NCI-H1048 (cell line): ENCODE data around the gene ZEB1.
"Not testable (repeated sequence)": the region's sequence is repeated elsewhere in the genome, so short reads cannot be mapped to it uniquely, and the experiment has no call there.

ENCODE experiments used
- DNase-seq: peaks from one replicate; lab custom pipeline; 2025; lab: John Stamatoyannopoulos, UW

The ZEB1 gene

DNA sequence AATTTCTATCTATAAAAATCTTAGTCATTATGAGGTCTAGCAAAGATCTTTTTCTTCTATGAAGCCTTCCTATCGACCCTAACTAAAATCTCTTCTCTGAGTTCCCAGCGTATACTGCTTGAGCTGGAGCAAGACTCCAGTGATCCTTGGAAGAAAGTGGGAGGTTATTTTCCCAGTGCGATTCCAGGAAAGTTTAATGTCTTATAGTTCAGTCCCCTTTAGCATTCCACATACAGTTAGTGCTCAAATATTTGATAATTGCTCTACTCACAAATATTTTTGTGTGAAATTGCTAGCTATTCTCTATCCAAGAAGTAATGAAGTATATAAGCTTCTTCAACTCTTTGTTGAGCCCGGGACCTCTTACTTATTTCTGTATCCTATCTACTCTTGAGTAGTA is 47.7 kb downstream of the ZEB1 start:
- DNase-seq, result no peak

DNA sequence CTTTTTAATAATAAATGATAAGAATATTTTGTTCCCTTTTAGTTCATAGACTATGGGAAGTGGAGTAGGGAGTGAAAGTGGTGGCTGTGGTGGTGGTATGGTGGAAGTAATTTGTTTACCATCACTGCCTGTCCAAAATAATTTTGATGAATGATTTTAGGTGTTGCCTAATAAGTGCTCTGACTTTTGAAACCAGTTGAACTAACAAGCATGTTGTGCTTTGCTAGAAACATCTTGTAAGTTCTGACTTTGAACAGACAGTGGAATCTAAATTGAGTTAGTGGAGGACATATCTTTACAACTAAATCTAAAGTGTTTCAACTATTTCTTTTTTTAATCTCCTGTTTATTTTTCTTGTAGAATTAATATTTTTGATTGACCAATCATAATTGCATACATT is 49.7 kb downstream of the ZEB1 start:
- no peak for DNase-seq

DNA sequence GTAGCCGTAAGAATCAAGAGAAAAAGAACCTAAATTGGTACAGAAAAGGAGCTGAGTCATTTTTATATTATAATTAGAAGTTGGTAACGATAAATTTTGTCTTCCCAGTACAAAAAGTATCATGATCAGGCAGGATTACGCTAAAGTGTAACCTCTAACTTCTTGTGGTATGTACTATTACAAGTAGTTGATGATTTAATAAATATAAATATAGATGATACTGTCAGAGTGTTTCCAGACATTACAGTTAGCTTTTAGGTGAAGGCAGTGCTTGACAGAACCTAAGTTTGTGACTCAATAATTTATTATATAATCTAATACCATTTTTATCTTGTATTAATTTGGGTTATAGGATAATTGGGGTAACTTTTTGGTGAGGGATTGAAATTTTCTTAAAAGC is 53.4 kb downstream of the ZEB1 start:
- no peak for DNase-seq

DNA sequence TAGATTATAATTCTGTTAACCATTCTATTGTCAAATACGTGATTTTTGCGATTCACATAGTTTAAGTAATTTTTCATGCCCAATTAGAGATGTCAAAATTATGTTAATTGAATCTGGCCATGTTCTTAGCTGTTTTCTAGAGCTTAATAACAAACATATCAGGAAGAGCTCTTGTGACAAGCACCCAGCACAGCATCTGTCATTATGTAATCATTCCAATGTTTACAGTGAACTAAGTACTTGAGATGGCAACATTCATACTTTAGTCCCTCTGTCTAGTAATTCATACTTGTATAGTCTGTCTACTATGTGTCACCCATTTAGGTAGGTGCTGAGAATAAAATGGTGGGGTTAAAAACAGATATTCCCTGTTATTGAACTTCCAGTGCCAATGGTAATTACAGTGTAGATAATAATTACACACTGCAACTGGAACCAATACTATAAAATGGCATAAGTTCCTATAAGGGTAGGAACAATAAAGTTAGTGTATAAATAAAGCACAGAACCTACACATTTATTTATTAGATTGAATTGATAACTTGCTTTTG is 55.2 kb downstream of the ZEB1 start:
- DNase-seq, result no peak

DNA sequence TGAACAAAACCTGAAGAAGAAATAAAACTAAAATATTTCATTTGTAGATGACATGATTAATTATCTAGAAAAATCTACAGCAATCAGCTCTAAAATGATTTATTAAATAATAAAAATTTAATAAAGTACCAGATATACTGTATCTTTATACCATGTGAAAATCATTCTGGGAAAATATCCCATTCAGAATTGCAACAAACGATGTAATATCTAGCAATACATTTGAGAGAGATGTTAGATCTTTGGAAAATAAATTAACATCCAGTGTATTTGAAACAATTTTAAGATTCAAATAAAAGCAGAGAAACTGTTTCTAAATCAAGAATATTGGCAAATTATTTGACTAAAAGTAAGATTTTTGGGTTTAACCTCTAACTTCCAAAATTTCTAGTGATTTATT is 62.2 kb downstream of the ZEB1 start:
- no peak for DNase-seq

DNA sequence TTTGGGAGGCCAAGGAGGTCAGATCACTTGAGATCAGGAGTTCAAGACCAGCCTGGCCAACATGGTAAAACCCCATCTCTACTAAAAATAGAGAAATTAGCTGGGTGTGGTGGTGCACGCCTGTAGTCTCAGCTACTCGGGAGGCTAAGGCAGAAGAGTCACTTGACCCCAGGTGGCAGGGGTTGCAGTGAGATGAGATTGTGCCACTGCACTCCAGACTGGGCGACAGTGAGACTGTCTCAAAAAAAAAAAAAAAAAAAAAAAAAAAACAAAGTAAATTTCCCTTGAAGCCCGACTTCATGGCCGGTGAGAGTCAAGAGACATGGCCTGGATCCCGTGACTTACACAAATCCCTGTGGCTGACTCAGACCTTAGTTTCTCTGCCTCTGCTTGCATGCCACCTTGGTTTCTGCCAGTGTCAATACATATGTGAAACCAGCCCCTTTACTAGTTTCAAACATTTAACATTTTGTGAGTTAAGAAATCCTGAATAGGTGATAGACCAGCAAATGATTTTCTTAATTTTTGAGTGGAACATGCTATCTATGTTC is 62.8 kb downstream of the ZEB1 start:
- DNase-seq, result no peak

DNA sequence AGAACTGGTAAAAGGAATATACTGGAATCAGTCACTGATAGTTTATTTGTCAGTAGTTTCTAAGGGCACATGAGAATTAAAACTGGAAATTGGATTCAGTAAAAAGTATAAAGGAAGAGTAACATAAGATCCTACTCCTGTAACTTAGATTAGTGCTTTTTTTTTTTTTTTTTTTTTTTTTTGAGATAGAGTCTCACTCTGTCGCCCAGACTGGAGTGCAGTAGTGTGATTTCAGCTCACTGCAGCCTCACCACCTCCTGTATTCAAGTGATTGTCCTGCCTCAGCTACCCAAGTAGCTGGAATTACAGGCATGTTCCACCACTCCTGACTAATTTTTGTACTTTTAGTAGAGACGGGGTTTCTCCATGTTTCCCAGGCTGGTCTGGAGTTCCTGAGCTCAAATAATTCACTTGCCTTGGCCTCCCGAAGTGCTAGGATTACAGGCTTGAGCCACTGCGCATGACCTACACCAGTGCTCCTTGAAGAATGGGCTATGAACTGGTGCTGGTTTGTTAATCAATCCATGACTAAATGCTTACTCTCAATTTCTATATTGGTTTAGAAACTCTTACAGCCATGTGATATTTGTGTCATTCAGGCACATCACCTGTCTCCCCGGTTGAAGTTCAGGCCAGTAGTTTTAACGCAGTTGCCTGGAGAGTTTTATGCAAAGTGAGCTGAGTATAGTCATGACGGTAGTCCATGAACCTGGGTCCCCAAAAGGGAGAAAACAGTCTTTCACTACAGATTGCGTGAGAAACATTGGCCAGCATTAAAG is 65.0 kb downstream of the ZEB1 start:
- no peak for DNase-seq

DNA sequence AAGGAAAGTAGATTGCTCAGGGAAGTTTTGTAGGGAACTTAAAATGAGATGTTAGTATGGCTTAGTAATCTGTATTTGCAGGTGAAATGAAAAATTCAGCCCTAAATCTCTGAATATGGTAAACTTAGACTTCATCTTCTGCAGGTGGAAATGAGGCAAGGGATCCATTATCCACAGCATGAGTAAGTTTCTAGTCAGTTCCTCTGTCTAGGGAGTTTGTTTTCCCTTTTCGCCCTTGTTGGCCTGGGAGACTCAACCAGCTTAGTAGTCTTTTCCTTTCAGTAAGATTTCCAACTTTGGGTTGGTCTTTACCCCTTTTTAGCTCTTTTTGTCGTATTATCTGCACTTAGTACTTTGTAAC is 65.6 kb downstream of the ZEB1 start:
- DNase-seq, result no peak

DNA sequence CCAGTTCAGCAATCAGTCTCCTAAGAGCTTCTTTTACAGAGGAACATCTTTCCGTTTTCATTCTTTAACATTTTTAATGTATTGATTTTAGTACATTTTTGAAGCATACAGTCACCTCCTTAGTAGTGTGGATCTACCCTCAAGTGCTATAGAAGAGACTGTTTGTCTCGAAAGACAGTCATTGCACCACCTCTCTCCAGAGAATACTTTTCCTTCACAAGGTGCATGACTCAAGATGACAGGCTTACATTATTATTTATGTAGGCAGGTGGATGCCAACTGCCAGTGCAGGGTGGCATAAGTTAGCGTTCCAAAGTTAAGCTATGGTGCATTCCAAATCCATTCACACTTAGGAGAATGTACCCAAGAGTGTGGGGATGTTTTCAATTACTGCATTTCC is 71.8 kb downstream of the ZEB1 start:
- no peak for DNase-seq

DNA sequence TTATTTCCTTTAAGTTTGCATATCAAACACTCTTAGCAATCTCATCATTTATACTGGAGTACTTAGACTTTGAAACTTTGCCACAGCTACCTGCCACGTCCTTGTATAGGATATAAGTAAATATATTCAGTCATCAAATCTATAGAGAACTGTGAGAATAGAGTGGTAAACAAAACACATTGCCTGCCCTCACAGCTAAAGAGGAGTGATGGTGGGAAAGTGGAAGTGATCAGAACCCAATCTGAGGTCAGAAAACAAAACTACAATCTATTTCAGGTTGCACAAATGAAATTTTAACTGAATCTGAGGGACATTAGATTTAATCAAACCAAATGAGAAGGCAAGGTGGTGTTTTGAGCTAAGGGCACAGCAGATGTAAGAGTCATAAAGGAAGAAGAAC is 74.8 kb downstream of the ZEB1 start:
- no peak for DNase-seq

DNA sequence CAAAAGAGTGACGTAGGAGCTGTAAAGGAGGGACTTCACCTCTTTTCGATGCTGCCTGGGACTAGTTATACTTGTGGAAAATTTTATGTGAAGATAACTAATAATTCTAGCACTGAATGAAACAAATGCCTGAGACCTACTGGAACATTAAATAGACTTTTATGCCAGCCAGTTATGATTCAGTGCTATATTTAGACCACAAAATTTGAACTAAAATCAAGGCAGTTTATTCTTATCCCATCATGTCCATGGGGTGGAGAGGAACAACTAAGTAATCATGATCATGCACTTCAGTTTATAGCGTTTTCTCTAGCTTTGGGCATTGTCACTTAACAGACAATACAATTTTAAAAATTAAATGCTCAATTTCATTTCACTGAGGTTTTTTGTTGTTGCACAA is 76.7 kb downstream of the ZEB1 start:
- no peak for DNase-seq

DNA sequence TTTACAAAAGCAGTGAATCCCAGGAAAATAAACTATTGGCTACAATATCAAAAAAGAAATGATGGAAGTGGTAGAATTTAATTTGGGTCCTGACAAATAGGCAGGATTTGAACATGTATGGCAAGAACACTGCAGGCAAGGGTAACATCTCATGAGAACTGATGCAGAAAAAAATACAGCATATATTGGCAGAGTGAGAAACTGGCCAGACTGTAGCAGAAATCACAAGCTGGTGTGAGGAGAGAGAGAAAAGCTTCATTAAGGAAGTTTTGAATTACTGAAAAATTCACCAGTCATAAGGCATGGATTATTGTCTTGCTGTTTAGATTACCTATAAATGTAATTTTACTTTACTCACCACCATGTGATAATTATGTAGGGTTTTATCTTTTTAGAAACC is 77.4 kb downstream of the ZEB1 start:
- DNase-seq, result no peak

DNA sequence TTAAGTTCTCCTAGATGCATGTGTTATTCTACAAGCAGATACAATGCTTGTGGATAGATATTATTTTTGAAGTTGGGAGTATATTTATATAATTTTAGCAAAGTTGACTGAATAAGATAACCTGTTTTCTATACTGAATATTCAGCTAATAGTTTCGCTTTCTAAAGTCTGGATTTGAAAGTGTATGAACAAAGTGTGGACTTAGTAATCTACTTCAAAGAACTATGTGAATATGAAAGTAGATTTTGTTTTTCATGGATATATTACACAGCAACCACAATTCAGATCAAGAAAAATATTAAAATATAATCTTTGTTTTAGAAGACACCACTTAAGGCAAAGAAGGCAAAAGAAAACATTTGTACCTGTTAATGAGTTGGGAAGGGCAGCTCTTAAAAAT is 78.8 kb downstream of the ZEB1 start:
- no peak for DNase-seq

DNA sequence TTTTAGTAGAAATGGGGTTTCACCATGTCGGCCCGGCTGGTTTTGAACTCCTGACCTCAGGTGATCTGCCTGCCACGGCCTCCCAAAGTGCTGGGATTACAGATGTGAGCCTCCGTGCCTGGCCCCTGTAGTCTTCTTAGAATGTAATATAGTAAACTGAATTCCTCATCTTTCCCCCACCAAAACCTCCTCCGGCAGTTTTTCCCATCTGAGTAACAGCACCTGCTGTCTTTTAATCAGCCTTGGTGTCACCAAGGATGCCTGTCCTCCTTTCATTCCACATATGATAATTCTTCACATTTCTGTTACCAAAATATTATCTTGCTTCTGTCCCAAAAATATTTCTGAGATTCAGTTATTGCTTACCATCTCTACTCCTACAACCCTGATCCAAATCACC is 80.2 kb downstream of the ZEB1 start:
- no peak for DNase-seq

DNA sequence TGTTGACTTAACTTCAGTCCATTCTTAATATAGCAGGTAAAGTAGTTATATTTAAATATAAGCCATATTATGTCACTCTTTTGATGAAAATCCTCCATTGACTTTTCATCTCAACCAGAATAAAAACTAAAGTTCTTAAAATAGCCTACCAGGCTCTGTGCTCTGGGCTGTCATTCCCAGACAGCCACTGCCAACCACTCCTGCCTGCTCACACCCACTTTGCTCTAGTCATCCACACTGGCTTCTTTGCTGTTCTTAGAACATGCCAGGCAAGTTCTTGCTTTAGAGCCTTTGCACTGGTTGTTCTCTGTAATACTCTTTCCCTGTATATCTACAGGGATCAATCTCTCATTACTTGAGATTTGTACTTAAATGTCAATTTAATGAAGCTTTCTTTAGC is 80.6 kb downstream of the ZEB1 start:
- no peak for DNase-seq

DNA sequence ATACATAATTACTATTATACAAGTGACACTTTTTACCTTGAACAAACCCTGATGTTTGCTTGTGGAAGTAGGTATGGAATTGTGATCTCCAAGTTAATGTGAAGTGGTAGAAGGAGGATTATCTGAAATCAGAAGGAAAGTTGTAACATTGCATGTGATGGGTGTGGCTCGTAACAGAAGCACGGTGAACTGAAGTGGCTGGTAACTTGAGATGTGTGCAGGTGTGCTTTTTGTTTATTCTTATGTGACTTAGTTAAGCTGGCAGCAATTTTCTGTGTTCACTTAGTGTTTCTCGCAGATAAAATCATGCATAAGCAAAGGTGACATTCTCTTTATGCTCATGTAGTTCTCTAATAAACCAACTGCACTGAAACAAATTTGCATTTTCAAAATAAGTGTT is 82.3 kb downstream of the ZEB1 start:
- no peak for DNase-seq

DNA sequence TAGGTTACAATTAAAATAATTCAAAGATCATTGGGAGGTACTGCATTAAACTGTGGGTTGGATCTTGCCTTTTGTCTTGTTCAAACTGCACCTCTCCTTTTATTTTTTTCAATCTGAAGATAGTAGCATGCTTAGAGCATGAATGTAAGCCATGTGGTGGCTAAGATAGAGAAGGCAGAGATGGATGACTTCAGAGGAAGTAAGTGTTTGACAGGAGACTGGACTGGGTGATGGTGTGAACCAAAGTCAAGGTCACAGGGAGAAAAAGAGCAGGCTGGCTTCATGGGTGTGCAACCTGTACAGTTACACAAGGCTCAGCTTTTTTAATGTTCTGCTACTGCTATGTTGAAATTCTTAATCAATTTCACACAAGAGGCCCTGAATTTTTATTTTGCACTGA is 85.6 kb downstream of the ZEB1 start:
- DNase-seq, result no peak

DNA sequence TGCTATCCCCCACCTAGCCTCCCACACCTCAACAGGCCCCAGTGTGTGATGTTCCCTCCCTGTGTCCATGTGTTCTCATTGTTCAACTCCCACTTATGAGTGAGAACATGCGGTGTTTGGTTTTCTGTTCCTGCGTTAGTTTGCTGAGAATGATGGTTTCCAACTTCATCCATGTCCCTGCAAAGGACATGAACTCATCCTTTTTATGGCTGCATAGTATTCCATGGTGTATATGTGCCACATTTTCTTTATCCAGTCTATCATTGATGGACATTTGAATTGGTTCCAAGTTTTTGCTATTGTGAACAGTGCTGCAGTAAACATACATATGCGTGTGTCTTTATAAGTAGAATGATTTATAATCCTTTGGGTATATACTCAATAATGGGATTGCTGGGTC is 86.8 kb downstream of the ZEB1 start:
- not testable (repeated sequence) for DNase-seq

DNA sequence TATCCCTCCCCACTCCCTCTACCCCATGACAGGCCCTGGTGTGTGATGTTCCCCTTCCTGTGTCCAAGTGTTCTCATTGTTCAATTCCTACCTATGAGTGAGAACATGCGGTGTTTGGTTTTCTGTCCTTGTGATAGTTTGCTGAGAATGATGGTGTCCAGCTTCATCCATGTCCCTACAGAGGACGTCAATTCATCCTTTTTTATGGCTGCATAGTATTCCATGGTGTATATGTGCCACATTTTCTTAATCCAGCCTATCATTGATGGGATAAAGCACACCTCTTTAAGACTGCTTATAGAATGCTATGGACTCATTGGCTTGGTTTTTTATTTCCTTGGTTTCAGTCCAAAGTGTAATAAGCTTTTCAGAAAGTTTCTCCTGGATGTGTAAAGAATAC is 93.4 kb downstream of the ZEB1 start:
- not testable (repeated sequence) for DNase-seq

DNA sequence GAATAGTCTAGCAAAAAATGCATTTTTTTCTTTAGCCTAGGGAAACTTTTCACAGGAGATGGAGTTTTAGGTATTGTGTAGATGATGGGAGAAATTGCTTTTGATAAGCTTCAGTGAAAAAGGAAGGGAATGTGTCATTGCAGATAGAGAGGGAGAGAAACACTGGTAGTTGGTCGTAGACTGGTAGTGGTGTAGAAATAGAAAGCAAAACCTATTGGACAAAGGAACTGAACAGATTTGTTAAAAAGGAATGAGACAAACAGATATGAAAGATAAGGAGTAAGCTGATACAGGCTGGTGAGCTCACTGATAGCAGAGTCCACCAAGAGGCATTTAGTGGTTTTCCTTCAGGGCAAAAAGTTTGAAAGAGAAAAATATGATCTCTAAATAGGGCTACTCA is 94.3 kb downstream of the ZEB1 start:
- no peak for DNase-seq

DNA sequence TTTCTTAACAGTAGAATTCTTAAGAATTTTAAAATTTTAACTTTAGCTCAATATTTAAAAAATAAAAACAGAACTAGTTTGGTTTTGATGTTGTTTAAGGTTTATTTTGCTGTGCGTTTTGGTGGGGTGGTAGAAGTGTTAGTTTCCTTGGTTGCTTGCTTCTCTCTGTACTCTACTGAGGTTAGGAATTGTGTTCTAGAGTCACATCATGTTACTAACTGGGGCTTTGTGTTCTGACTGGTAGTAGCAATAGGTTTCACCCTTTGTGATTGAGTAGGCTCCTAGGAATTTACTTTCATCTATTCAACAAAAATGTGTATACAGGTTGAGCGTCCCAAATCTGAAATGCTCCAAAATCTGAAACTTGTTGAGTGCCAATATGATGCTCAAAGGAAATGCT is 99.5 kb downstream of the ZEB1 start:
- no peak for DNase-seq

DNA sequence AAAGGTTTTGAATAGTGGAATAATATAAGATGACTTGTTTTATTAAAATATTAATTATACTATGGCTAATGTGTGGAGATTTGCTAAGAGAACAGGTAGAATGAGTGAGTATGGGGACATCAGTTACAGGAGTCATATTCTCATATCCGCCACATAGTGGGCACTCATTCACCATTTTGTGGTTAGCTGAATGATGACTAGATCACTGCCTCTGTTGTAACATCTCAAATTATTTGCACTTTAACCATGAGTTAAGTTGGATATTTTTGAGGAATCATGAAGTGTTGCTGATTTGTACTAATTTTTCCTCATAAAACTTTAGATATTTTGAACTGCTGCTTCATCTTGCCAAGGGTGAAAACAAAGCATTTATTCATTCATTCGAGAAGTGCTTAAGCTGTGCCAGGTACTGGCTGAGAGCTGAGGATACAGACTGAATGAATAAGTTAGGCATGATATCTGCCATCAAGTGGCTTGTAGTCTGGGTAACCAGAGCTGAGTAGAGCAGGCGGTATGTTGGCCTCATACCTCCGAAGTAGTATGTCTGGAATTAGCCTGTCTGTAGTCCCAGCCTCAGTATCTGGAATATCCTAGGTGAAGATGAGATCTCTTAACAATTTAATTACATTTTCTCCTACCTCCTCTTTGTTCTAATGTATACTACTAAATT is 100.5 kb downstream of the ZEB1 start:
- no peak for DNase-seq

DNA sequence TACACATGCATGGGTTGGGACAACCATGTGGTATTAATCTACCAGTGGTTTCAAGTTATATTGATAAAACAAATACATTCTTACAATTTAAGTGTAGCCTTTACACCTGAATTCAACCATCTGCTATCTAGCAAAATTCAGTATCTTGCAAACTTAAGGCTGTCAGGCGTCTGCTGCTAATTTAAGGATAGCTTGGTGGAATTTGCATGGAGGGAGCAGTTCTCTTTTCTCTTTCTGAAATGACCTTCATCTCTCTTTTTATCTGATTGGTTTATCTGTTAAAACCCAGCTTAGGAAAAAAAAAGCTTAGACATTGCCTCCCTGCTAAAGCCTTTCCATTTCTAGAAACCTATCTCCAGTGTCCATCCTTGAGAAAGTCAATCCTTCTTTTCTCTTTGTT is 102.3 kb downstream of the ZEB1 start:
- no peak for DNase-seq

DNA sequence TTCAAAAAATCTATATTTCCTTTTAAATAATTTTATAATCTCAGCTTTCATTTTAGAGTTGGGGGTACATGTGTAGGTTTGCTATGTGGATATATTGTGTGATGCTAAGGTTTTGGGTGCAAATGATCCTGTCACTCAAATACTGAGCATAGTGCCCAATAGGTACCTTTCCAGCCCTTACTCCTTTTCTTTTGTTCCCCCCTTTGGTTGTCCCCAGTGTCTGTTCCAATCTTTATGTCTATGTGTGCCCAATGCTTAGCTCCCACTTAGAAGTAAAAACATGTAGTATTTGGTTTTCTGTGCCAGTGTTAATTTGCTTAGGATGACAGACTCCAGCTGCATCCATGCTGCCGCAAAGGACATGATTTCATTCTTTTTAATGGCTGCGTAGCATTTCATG is 103.6 kb downstream of the ZEB1 start:
- no peak for DNase-seq
